PC-3 (cell line): ENCODE data around the gene TTC22. TPM values are rescaled to one million over a fixed set of nuclear protein-coding genes. Genes with fewer than 3 reads are reported as not detected.

Source experiments
- ATAC-seq: fragments of 200-7000 bp; cut with Tn5 transposase; 2 replicates; pipeline ENCODE4 v1.9.1; 2020; ENCODE audit warnings: mild to moderate bottlenecking, moderate library complexity
- BruUV-seq: library from RNA; stranded (reverse); fragments of 400-500 nt; replicated peaks from 2 replicates; lab custom pipeline; 2021; lab: Mats Ljungman, UMichigan
- CTCF ChIA-PET: fragments of 300-600 bp; sonication (Branson Sonifier 250); formaldehyde crosslinking; loops from one replicate; lab custom pipeline; 2022; ENCODE audit warnings: antibody characterized with exemption; lab: Charles Lee
- POLR2A ChIA-PET: fragments of 300-600 bp; sonication (Branson Sonifier 250); formaldehyde crosslinking; loops from one replicate; lab custom pipeline; 2022; ENCODE audit warnings: antibody characterized with exemption; ENCODE audit not compliant: unreplicated experiment; lab: Charles Lee
- DNase-seq: peaks from one replicate; pipeline ENCODE4 v3.0.0-alpha.2; 2015
- H2AFZ ChIP-seq: fragments of 300-600 bp; sonication (generic); 2 replicates; pipeline ENCODE4 v1.6.0; 2016; ENCODE audit warnings: antibody characterized with exemption, low read length
- H3F3A ChIP-seq: fragments of 300-600 bp; sonication (generic); one replicate; pipeline ENCODE4 v1.6.0; 2017; ENCODE audit warnings: antibody characterized with exemption, low read length, control low read depth, mild to moderate bottlenecking; ENCODE audit not compliant: unreplicated experiment
- H3K27ac ChIP-seq: fragments of 300-600 bp; sonication (generic); 2 replicates; pipeline ENCODE4 v1.5.1; 2016; ENCODE audit warnings: mild to moderate bottlenecking, low read length
- H3K27me3 ChIP-seq: fragments of 300-600 bp; sonication (generic); 2 replicates; pipeline ENCODE4 v1.6.1; 2016; ENCODE audit warnings: low read length, mixed read lengths
- H3K36me3 ChIP-seq: fragments of 300-600 bp; sonication (generic); 2 replicates; pipeline ENCODE4 v1.6.1; 2016; ENCODE audit warnings: low read depth, mixed run types, low read length, mixed read lengths
- H3K4me1 ChIP-seq: fragments of 300-600 bp; sonication (generic); 2 replicates; pipeline ENCODE4 v1.5.1; 2016; ENCODE audit warnings: low read length; ENCODE audit not compliant: insufficient read depth
- H3K4me2 ChIP-seq: fragments of 300-600 bp; sonication (generic); 2 replicates; pipeline ENCODE4 v1.6.0; 2016; ENCODE audit warnings: low read length
- H3K4me3 ChIP-seq: fragments of 300-600 bp; sonication (generic); 2 replicates; pipeline ENCODE4 v1.5.1; 2016; ENCODE audit warnings: mild to moderate bottlenecking, low read length, mixed read lengths
- H3K79me2 ChIP-seq: fragments of 300-600 bp; sonication (generic); 2 replicates; pipeline ENCODE4 v1.6.1; 2017; ENCODE audit warnings: low read length, mixed read lengths
- H3K9ac ChIP-seq: fragments of 300-600 bp; sonication (generic); 2 replicates; pipeline ENCODE4 v1.6.0; 2016; ENCODE audit warnings: mild to moderate bottlenecking, low read length
- H3K9me2 ChIP-seq: fragments of 300-600 bp; sonication (generic); replicated peaks from 2 replicates; pipeline ENCODE4 v1.6.1; 2016; ENCODE audit warnings: mixed run types, low read length, mixed read lengths
- H3K9me3 ChIP-seq: fragments of 300-600 bp; sonication (generic); 2 replicates; pipeline ENCODE4 v1.6.1; 2016; ENCODE audit warnings: low read length, mixed read lengths
- H4K20me1 ChIP-seq: fragments of 300-600 bp; sonication (generic); 2 replicates; pipeline ENCODE4 v1.6.1; 2016; ENCODE audit warnings: low read length, mixed read lengths
- CTCF ChIP-seq: fragments of 300-600 bp; sonication (generic); conservative IDR thresholded peaks from 2 replicates; pipeline ENCODE4 v1.5.1; 2017; ENCODE audit warnings: antibody characterized with exemption, low read depth, mild to moderate bottlenecking, low read length
- EZH2 ChIP-seq: fragments of 300-600 bp; sonication (generic); IDR thresholded peaks from one replicate; pipeline ENCODE4 v1.6.1; 2017; ENCODE audit warnings: antibody characterized with exemption, mild to moderate bottlenecking, low read length; ENCODE audit not compliant: unreplicated experiment
- EZH2phosphoT487 ChIP-seq: fragments of 300-600 bp; sonication (generic); IDR thresholded peaks from 2 replicates; pipeline ENCODE4 v1.6.1; 2018; ENCODE audit warnings: mild to moderate bottlenecking, antibody characterized with exemption, low read length, borderline replicate concordance
- intact Hi-C: fragments of 100-400 bp; cut with micrococcal nuclease; formaldehyde crosslinking; loops from 2 replicates; pipeline ENCODE4 v1.9.0; 2023
- total RNA-seq: library from RNA; depleted of rRNA; stranded (reverse); fragments of >200 nt; gene quantifications from 2 replicates; pipeline ENCODE4 v1.2.3, GENCODE V29; 2014

The TTC22 gene
- total RNA-seq, 1 experiment from 2014 or later, result 21.8 TPM

GRCh38 chr1:54774820-54775498 lies 26.2 kb downstream of the TTC22 start:
- Histone ChIP-seq H3K4me3 (no peak overlapping the region), H3K79me2 (no peaks in the 10 kb centered on the region), H3K9me2 (no peaks in the 10 kb centered on the region), H4K20me1 (no peaks in the 10 kb centered on the region), H3K9me3 (no peaks in the 10 kb centered on the region), H3K9ac (no peak overlapping the region), H3K27me3 (no peaks in the 10 kb centered on the region), H3K4me1 (no peaks in the 10 kb centered on the region), H2AFZ (no peak overlapping the region), H3K4me2 (no peak overlapping the region), H3K27ac (no peak overlapping the region), H3K36me3 (no peaks in the 10 kb centered on the region), H3F3A (no peaks in the 10 kb centered on the region)
- TF ChIP-seq CTCF (no peak), EZH2phosphoT487 (no peak), EZH2 (no peak)
- POLR2A ChIA-PET, result no interaction called here
- CTCF ChIA-PET, result no interaction called here
- intact Hi-C loops, result no loop called here
- DNase-seq (peak; percentile 16), ATAC-seq (no peak; the same call in 1 of the 2 replicates)
- BruUV-seq, result no TSS peak

- no TSS peak for BruUV-seq
- POLR2A ChIA-PET, result no interaction called here
- intact Hi-C loops, result no loop called here
Measured at GRCh38 chr1:54772951-54773350, 28.2 kb downstream of the TTC22 start.

More at GRCh38 chr1:54772951-54773350, 28.2 kb downstream of the TTC22 start:
- Histone ChIP-seq H3K27ac (no peak overlapping the region), H4K20me1 (no peaks in the 10 kb centered on the region), H3K36me3 (no peaks in the 10 kb centered on the region), H2AFZ (no peak overlapping the region), H3K9me3 (no peaks in the 10 kb centered on the region), H3K79me2 (no peaks in the 10 kb centered on the region), H3K4me3 (no peak overlapping the region), H3K4me1 (no peaks in the 10 kb centered on the region), H3K27me3 (no peaks in the 10 kb centered on the region), H3K9me2 (no peaks in the 10 kb centered on the region), H3K4me2 (no peak overlapping the region), H3K9ac (no peak overlapping the region), H3F3A (no peaks in the 10 kb centered on the region)
- ATAC-seq (no peak), DNase-seq (no peak)
- no peak for TF ChIP-seq EZH2
- no peak for TF ChIP-seq CTCF
- no peak for TF ChIP-seq EZH2phosphoT487
- CTCF ChIA-PET, result no interaction called here
